D721Med (cell line): ENCODE measurements around the gene APOO.
"Not testable (repeated sequence)": the region's sequence is repeated elsewhere in the genome, so short reads cannot be mapped to it uniquely, and the experiment has no call there.

Source experiments
- DNase-seq: peaks from one replicate; pipeline ENCODE4 v3.0.0; 2011; ENCODE audit warnings: low spot score; ENCODE audit not compliant: insufficient read length
- FAIRE-seq: peaks from 2 replicates; lab custom pipeline; 2011; peaks lifted over from hg19 to GRCh38; lab: Jason Lieb, UNC
- CTCF ChIP-seq: IDR thresholded peaks from 2 replicates; pipeline ENCODE4 v1.5.1; 2012; ENCODE audit warnings: mild to moderate bottlenecking, control low read depth; ENCODE audit not compliant: insufficient read depth; ENCODE audit errors: missing control alignments

The APOO gene

GRCh38 chrX:23896981-23897380 lies 10.8 kb downstream of the APOO start:
- DNase-seq (no peak), FAIRE-seq (no peak)
- no peak for TF ChIP-seq CTCF

- FAIRE-seq, DNase-seq: not testable (repeated sequence)
Measured at GRCh38 chrX:23896539-23896938, 11.2 kb downstream of the APOO start.

- not testable (repeated sequence) for FAIRE-seq, DNase-seq
Measured at GRCh38 chrX:23894993-23895392, 12.7 kb downstream of the APOO start.

- no peak for TF ChIP-seq CTCF
- FAIRE-seq (no peak), DNase-seq (no peak)
Measured at GRCh38 chrX:23890933-23891332, 16.8 kb downstream of the APOO start.

- TF ChIP-seq CTCF: no peak
- no peak for FAIRE-seq
- DNase-seq: no peak
Measured at GRCh38 chrX:23888887-23889501, 18.7 kb downstream of the APOO start.

GRCh38 chrX:23887918-23888317 lies 19.8 kb downstream of the APOO start:
- FAIRE-seq (no peak), DNase-seq (no peak)
- no peak for TF ChIP-seq CTCF

- no peak for FAIRE-seq
- no peak for TF ChIP-seq CTCF
- DNase-seq: no peak
Measured at GRCh38 chrX:23887451-23887850, 20.3 kb downstream of the APOO start.

- no peak for DNase-seq
- no peak for FAIRE-seq
- no peak for TF ChIP-seq CTCF
Measured at GRCh38 chrX:23885803-23886202, 21.9 kb downstream of the APOO start.
